ENCODE measurements around the gene SLC35D3. TPM values are rescaled to one million over a fixed set of nuclear protein-coding genes. Genes with fewer than 3 reads are reported as not detected.

SLC35D3 gene
- total and polyA plus RNA-seq, 2 donors (not counting 1 experiment from before 2014, with no cell fraction given) = not detected

GRCh38 chr6:136887953-136888352 lies 34.1 kb upstream of the SLC35D3 start:
- peaks cover 0 to 12% of the 10 kb centered on the region in 2 donors for H3K4me1 ChIP-seq (ENCODE audit: control insufficient read depth in 2 of 2, insufficient read depth in 2 of 2, low read length in 2 of 2)
- H3K79me2 ChIP-seq (ENCODE audit: control insufficient read depth, insufficient read depth, low read length) = no peaks in the 10 kb centered on the region
- H3K27ac ChIP-seq (ENCODE audit: low read length in 2 of 2) = no peak overlapping the region
- H4K20me1 ChIP-seq (ENCODE audit: control insufficient read depth, insufficient read depth, low read length, poor library complexity, severe bottlenecking) = no peaks in the 10 kb centered on the region
- Mint-ChIP-seq H3K27me3 (no peaks in the 10 kb centered on the region), H3K4me1 (peaks cover 13% of the 10 kb centered on the region), H3K27ac (no peak overlapping the region), H3K4me3 (no peak overlapping the region), H3K9me3 (ENCODE audit: insufficient read depth) (no peaks in the 10 kb centered on the region)
- H2AFZ ChIP-seq (ENCODE audit: insufficient read depth, low read depth, low read length, poor library complexity, severe bottlenecking) = no peak overlapping the region
- H3K27me3 ChIP-seq (replicated peaks in 1 of 4; ENCODE audit: control extremely low read depth in 1 of 4, control insufficient read depth in 3 of 4, insufficient read depth in 4 of 4, low read length in 3 of 4) = no peaks in the 10 kb centered on the region
- no peak for TF ChIP-seq EZH2 (IDR thresholded peaks at IDR 0.05; ENCODE audit: borderline replicate concordance, insufficient read depth, low read depth, low read length, poor library complexity, severe bottlenecking)
- no peaks in the 10 kb centered on the region for H3K36me3 ChIP-seq (replicated peaks in 1 of 2; ENCODE audit: control extremely low read depth in 1 of 2, control insufficient read depth in 1 of 2, extremely low read depth in 1 of 2, insufficient read depth in 2 of 2, low read length in 1 of 2)
- DNase-seq = no peak
- H3K9ac ChIP-seq (ENCODE audit: low read length) = no peak overlapping the region
- H3K9me3 ChIP-seq (ENCODE audit: control extremely low read depth in 1 of 3, control insufficient read depth in 2 of 3, insufficient read depth in 1 of 3, low read length in 2 of 3) = no peaks in the 10 kb centered on the region
- no peak for ATAC-seq (ENCODE audit: low read depth)
- intact Hi-C loops (cut with micrococcal nuclease) = no loop called here
- H3K4me3 ChIP-seq (ENCODE audit: control extremely low read depth in 1 of 5, extremely low read depth in 1 of 5, insufficient read depth in 1 of 5, low read depth in 2 of 5, low read length in 4 of 5) = no peak overlapping the region
- no peak overlapping the region for H3K4me2 ChIP-seq (replicated peaks; ENCODE audit: low read depth, low read length, poor library complexity, severe bottlenecking)
- CTCF ChIA-PET = no interaction called here
- POLR2A ChIA-PET = no interaction called here
- no CpG with 5 or more reads among the region's 1 CpG for WGBS (ENCODE audit: insufficient coverage)

GRCh38 chr6:136889271-136890193 lies 32.6 kb upstream of the SLC35D3 start:
- CTCF ChIA-PET = interaction anchor here (0.9 to 1.9 kb wide), 3 partner anchors 97 to 245 kb away, joined by 3 to 4 read pairs (median 4); partner anchors contain the start of gene MAP3K5
- Histone ChIP-seq H3K9ac (ENCODE audit: low read length) (no peak overlapping the region), H3K9me3 (ENCODE audit: control extremely low read depth in 1 of 3, control insufficient read depth in 2 of 3, insufficient read depth in 1 of 3, low read length in 2 of 3) (no peaks in the 10 kb centered on the region), H3K27me3 (replicated peaks in 1 of 4; ENCODE audit: control extremely low read depth in 1 of 4, control insufficient read depth in 3 of 4, insufficient read depth in 4 of 4, low read length in 3 of 4) (no peaks in the 10 kb centered on the region), H3K27ac (ENCODE audit: low read length in 2 of 2) (no peak overlapping the region), H2AFZ (ENCODE audit: insufficient read depth, low read depth, low read length, poor library complexity, severe bottlenecking) (no peak overlapping the region), H3K79me2 (ENCODE audit: control insufficient read depth, insufficient read depth, low read length) (no peaks in the 10 kb centered on the region), H4K20me1 (ENCODE audit: control insufficient read depth, insufficient read depth, low read length, poor library complexity, severe bottlenecking) (no peaks in the 10 kb centered on the region), H3K36me3 (replicated peaks in 1 of 2; ENCODE audit: control extremely low read depth in 1 of 2, control insufficient read depth in 1 of 2, extremely low read depth in 1 of 2, insufficient read depth in 2 of 2, low read length in 1 of 2) (no peaks in the 10 kb centered on the region), H3K4me1 (ENCODE audit: control insufficient read depth in 2 of 2, insufficient read depth in 2 of 2, low read length in 2 of 2) (peaks cover 0 to 12% of the 10 kb centered on the region in 2 donors), H3K4me3 (ENCODE audit: control extremely low read depth in 1 of 5, extremely low read depth in 1 of 5, insufficient read depth in 1 of 5, low read depth in 2 of 5, low read length in 4 of 5) (no peak overlapping the region), H3K4me2 (replicated peaks; ENCODE audit: low read depth, low read length, poor library complexity, severe bottlenecking) (peak overlapping the region; percentile 10)
- Mint-ChIP-seq H3K4me1 (peaks cover 13% of the 10 kb centered on the region), H3K4me3 (no peak overlapping the region), H3K9me3 (ENCODE audit: insufficient read depth) (no peaks in the 10 kb centered on the region), H3K27me3 (no peaks in the 10 kb centered on the region), H3K27ac (no peak overlapping the region)
- intact Hi-C loops (cut with micrococcal nuclease) = no loop called here
- ATAC-seq (ENCODE audit: low read depth) (no peak), DNase-seq (no peak)
- POLR2A ChIA-PET = no interaction called here
- no peak for TF ChIP-seq EZH2 (IDR thresholded peaks at IDR 0.05; ENCODE audit: borderline replicate concordance, insufficient read depth, low read depth, low read length, poor library complexity, severe bottlenecking)
- TF ChIP-seq CTCF (IDR thresholded peaks at IDR 0.05) = no peak
- no CpG with 5 or more reads among the region's 6 CpGs for WGBS (ENCODE audit: insufficient coverage)

Data from B cell (primary cell).